SU-DHL-6 (cell line): Measurements from ENCODE around the gene GPR137C.

ENCODE experiments used
- H2AFZ ChIP-seq: fragments of 200-600 bp; sonication (generic); 2 replicates; pipeline ENCODE4 v1.6.1; 2014; ENCODE audit warnings: low read depth, mild to moderate bottlenecking, moderate library complexity, mixed read lengths, antibody characterized with exemption, low read length; ENCODE audit not compliant: severe bottlenecking
- H3F3A ChIP-seq: fragments of 200-600 bp; shearing (Covaris generic); 2 replicates; pipeline ENCODE4 v1.6.0; 2016; ENCODE audit warnings: antibody characterized with exemption, mild to moderate bottlenecking; ENCODE audit not compliant: insufficient read depth
- H3K27ac ChIP-seq: fragments of 200-600 bp; sonication (generic); 2 replicates; pipeline ENCODE4 v1.5.1; 2016; ENCODE audit warnings: low read depth, mild to moderate bottlenecking, low read length, moderate library complexity, mixed read lengths
- H3K27me3 ChIP-seq: fragments of 200-600 bp; sonication (generic), shearing (Covaris generic); 2 replicates; pipeline ENCODE4 v1.6.0; 2014; ENCODE audit warnings: mild to moderate bottlenecking, low read length
- H3K36me3 ChIP-seq: fragments of 200-600 bp; sonication (generic); 2 replicates; pipeline ENCODE4 v1.6.1; 2014; ENCODE audit warnings: mild to moderate bottlenecking, low read length, mixed read lengths
- H3K4me2 ChIP-seq: fragments of 300-600, 200-600 bp; shearing (Covaris generic), sonication (generic); 2 replicates; pipeline ENCODE4 v1.6.0; 2014; ENCODE audit warnings: low read length, low read depth, mild to moderate bottlenecking; ENCODE audit not compliant: poor library complexity, severe bottlenecking
- H3K4me3 ChIP-seq: fragments of 200-600 bp; sonication (generic); 2 replicates; pipeline ENCODE4 v1.5.1; 2014; ENCODE audit warnings: antibody characterized with exemption, low read length, mild to moderate bottlenecking, mixed read lengths; ENCODE audit not compliant: insufficient read depth, poor library complexity, severe bottlenecking
- H3K79me2 ChIP-seq: fragments of 200-600 bp; sonication (generic); 2 replicates; pipeline ENCODE4 v1.6.1; 2014; ENCODE audit warnings: mild to moderate bottlenecking, low read length, moderate library complexity; ENCODE audit not compliant: insufficient read depth
- H3K9ac ChIP-seq: fragments of 200-600 bp; sonication (generic); 2 replicates; pipeline ENCODE4 v1.7.0; 2014; ENCODE audit warnings: mild to moderate bottlenecking, low read length
- H3K9me2 ChIP-seq: fragments of 200-600 bp; sonication (generic); replicated peaks from 2 replicates; pipeline ENCODE4 v1.6.1; 2014; ENCODE audit warnings: low read length; ENCODE audit not compliant: insufficient read depth
- H3K9me3 ChIP-seq: fragments of 200-600 bp; sonication (generic); 2 replicates; pipeline ENCODE4 v1.6.1; 2014; ENCODE audit warnings: low read length, mixed read lengths; ENCODE audit not compliant: insufficient read depth
- H4K20me1 ChIP-seq: fragments of 200-600 bp; sonication (generic); 2 replicates; pipeline ENCODE4 v1.6.1; 2014; ENCODE audit warnings: low read depth, mild to moderate bottlenecking, antibody characterized with exemption, low read length, moderate library complexity, mixed read lengths
- CTCF ChIP-seq: fragments of 200-600 bp; sonication (generic); IDR thresholded peaks from one replicate; pipeline ENCODE4 v1.5.1; 2017; ENCODE audit warnings: antibody characterized with exemption, mild to moderate bottlenecking, low read length, moderate library complexity; ENCODE audit not compliant: insufficient read depth, poor library complexity, severe bottlenecking
- EZH2phosphoT487 ChIP-seq: fragments of 200-600 bp; sonication (generic), shearing (Covaris generic); conservative IDR thresholded peaks from 2 replicates; pipeline ENCODE4 v1.6.1; 2018; ENCODE audit warnings: mild to moderate bottlenecking, antibody characterized with exemption, low read length, moderate library complexity, mixed read lengths

Gene GPR137C

GRCh38 chr14:52552063-52552988 is at the start of gene GPR137C, which contains the start of gene TXNDC16:
TSS of gene GPR137C (plus strand) at chr14:52552836. CDS start at chr14:52553148, 312 bp downstream.
TSS of gene TXNDC16 (minus strand) at chr14:52552505. CDS start at chr14:52543557, 8,948 bp downstream.
- H3K79me2 ChIP-seq: peaks cover 51% of the 10 kb centered on the region
- peak within 1 kb of the TSS; percentile 92 for H2AFZ ChIP-seq
- peak within 1 kb of the TSS; percentile 86 for H3K9ac ChIP-seq
- H3K27ac ChIP-seq: peak within 1 kb of the TSS; percentile 82
- H3K4me3 ChIP-seq: peak within 1 kb of the TSS; percentile 96
- no peaks in the 10 kb centered on the region for H3K9me3 ChIP-seq
- H3F3A ChIP-seq: peaks cover 11% of the 10 kb centered on the region
- H4K20me1 ChIP-seq: no peaks in the 10 kb centered on the region; the same call in 1 of the 2 replicates
- H3K4me2 ChIP-seq: peak within 1 kb of the TSS; percentile 92
- H3K9me2 ChIP-seq: no peaks in the 10 kb centered on the region
- H3K27me3 ChIP-seq: no peaks in the 10 kb centered on the region
- TF ChIP-seq CTCF: no peak
- no peak for TF ChIP-seq EZH2phosphoT487
- H3K36me3 ChIP-seq: 0 out of 2 replicates have a peak, but pooled peaks cover 10% of the 10 kb centered on the region

DNA sequence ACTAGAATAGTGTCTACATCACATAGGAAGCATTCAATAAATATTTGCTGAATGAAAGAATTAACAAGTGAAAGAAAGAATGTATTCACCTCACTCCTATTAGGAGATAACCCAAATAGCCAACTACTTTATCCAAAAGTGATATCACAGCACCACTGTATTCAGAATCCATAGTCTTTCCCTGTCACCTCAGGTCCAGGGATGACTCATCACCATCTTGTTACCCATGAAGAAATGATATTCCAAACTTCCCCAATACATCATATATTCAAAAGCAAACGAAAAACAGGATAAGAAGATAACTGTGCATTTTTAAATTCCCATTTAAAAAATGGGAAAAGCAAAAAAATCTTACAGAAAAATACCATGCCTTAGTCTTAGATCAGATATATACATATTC is 39.4 kb upstream of the GPR137C start:
- H3K4me3 ChIP-seq: no peak overlapping the region
- TF ChIP-seq CTCF (no peak), EZH2phosphoT487 (no peak)
- H4K20me1 ChIP-seq: no peaks in the 10 kb centered on the region
- H3K36me3 ChIP-seq: peaks cover 31% of the 10 kb centered on the region
- H3K9me3 ChIP-seq: no peaks in the 10 kb centered on the region
- no peaks in the 10 kb centered on the region for H3K9me2 ChIP-seq
- H2AFZ ChIP-seq: no peak overlapping the region
- no peak overlapping the region for H3K4me2 ChIP-seq
- H3K27ac ChIP-seq: no peak overlapping the region
- H3F3A ChIP-seq: peaks cover 11% of the 10 kb centered on the region; the same call in 1 of the 2 replicates
- H3K27me3 ChIP-seq: no peaks in the 10 kb centered on the region
- H3K9ac ChIP-seq: no peak overlapping the region
- H3K79me2 ChIP-seq: 0 out of 2 replicates have a peak, but pooled peaks cover 5% of the 10 kb centered on the region

DNA sequence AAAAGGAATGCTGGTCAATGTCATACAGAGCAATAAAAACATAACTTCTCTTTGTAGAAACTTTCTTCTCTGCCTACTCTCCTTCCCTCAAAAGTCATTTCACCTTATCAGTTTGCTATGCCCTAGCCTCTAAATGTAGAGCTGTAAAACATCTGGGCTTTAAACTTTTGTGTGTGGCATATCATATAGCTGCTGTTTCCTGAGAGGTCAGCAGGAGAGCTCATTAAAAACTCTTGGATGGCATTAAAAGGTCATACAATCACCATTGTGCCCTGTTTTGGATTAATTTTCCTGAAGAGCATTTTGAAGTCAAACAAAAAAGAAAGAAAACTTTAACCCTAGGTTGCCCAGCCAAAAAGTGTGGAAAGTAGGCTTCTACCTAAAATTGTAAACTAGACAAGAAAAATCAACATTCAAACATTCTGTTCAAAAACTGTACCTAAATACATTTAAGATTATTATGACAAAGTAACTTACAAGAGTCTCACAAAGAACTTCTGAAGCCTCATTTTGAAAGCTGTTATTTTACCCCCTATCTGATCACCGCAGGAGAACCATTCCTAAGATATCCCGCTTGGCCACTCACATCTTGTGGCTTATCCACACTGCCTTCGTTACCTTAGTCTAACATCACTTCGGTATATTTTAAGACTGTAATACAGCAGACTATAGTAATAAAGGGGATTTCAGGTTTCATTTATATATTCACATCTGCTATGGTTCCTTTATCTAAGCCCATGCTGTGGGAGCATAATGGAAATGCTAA is 38.4 kb upstream of the GPR137C start:
- Histone ChIP-seq H3K4me2 (no peak overlapping the region), H2AFZ (no peak overlapping the region), H3K36me3 (peaks cover 31% of the 10 kb centered on the region), H3K27ac (no peak overlapping the region), H3K9ac (no peak overlapping the region), H3K9me2 (no peaks in the 10 kb centered on the region), H4K20me1 (no peaks in the 10 kb centered on the region), H3K79me2 (0 out of 2 replicates have a peak, but pooled peaks cover 5% of the 10 kb centered on the region), H3K27me3 (no peaks in the 10 kb centered on the region), H3F3A (peaks cover 9% of the 10 kb centered on the region; the same call in 1 of the 2 replicates), H3K4me3 (no peak overlapping the region), H3K9me3 (no peaks in the 10 kb centered on the region)
- TF ChIP-seq EZH2phosphoT487 (no peak), CTCF (no peak)
